Kasumi-1 (cell line): Measurements from ENCODE around the gene NFASC.

ENCODE experiments used
- DNase-seq, 2 experiments: peaks; one replicate each; lab custom pipeline; 2025; lab: John Stamatoyannopoulos, UW

The NFASC gene

GRCh38 chr1:204959836-204960235 lies 89.2 kb downstream of the NFASC start:
- DNase-seq: no peak

- no peak for DNase-seq
These were observed 89.9 kb downstream of the NFASC start for GRCh38 chr1:204960306-204961125.

GRCh38 chr1:204961765-204962419 lies 91.2 kb downstream of the NFASC start:
- no peak for DNase-seq

- no peak for DNase-seq
These were observed 92.3 kb downstream of the NFASC start for GRCh38 chr1:204962742-204963632.

GRCh38 chr1:204967451-204967850 lies 96.8 kb downstream of the NFASC start:
- DNase-seq: no peak

GRCh38 chr1:204968135-204968534 lies 97.5 kb downstream of the NFASC start:
- DNase-seq: no peak

GRCh38 chr1:204968951-204969350 lies 98.3 kb downstream of the NFASC start:
- no peak for DNase-seq

GRCh38 chr1:204970937-204971336 lies 100.3 kb downstream of the NFASC start:
- no peak for DNase-seq

- peak; percentile 52 to 58 for DNase-seq
These were observed 101.1 kb downstream of the NFASC start for GRCh38 chr1:204971517-204972336.

GRCh38 chr1:204972426-204972825 lies 101.8 kb downstream of the NFASC start:
- DNase-seq: no peak

- DNase-seq: no peak
These were observed 102.8 kb downstream of the NFASC start for GRCh38 chr1:204973449-204973848.

GRCh38 chr1:204974327-204974726 lies 103.7 kb downstream of the NFASC start:
- no peak for DNase-seq

- DNase-seq: no peak
These were observed 104.4 kb downstream of the NFASC start for GRCh38 chr1:204975021-204975420.

GRCh38 chr1:204975568-204976235 lies 105.0 kb downstream of the NFASC start:
- DNase-seq: peak; percentile 46 to 52

- DNase-seq: no peak
These were observed 106.0 kb downstream of the NFASC start for GRCh38 chr1:204976646-204977045.

- DNase-seq: no peak
These were observed 106.7 kb downstream of the NFASC start for GRCh38 chr1:204977318-204977717.

- no peak for DNase-seq
These were observed 108.1 kb downstream of the NFASC start for GRCh38 chr1:204978782-204979181.

GRCh38 chr1:204979306-204979705 lies 108.6 kb downstream of the NFASC start:
- no peak for DNase-seq

GRCh38 chr1:204979891-204980649 lies 109.4 kb downstream of the NFASC start:
- DNase-seq: no peak

GRCh38 chr1:204980840-204981405 lies 110.3 kb downstream of the NFASC start:
- no peak for DNase-seq
